Measurements from ENCODE around the gene FBXW7. TPM values are rescaled to one million over a fixed set of nuclear protein-coding genes. Genes with fewer than 3 reads are reported as not detected.

FBXW7 gene
- total and polyA plus RNA-seq, 2 of the 8 experiments (the other 6 are each of a cell fraction or from before 2014, with no cell fraction given), result 6.0 to 26.7 TPM

DNA sequence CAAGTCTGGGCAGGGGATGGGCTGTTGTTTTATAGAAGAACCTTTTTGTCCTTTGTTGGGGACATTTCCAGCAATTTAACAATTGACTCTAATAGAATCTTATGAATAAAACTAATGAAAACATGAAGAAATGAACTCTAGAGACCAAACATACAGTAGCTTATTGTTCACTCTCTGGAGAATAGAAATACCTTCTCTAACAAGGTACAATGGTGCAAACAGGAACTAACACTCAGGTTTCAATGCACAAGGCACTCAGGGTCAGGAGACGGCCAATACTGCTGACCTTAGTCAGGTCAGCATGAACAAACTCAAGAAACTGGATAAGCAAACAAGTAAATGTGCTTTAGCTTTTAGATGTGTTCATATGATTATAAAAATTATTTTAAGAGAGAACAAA, 39.6 kb upstream of the FBXW7 start (continued):
- TF ChIP-seq RFX5 (IDR thresholded peaks at IDR 0.05; ENCODE audit: borderline replicate concordance, low read depth, low read length) (no peak), POU5F1 (IDR thresholded peaks at IDR 0.05; ENCODE audit: low read depth, low read length) (no peak)
